IMR-90 (cell line): ENCODE results near the gene GOT2. TPM values are rescaled to one million over a fixed set of nuclear protein-coding genes. Genes with fewer than 3 reads are reported as not detected.

ENCODE experiments used
- ATAC-seq: fragments of 200-7000 bp; cut with Tn5 transposase; 2 replicates; pipeline ENCODE4 v1.9.1; 2020; ENCODE audit warnings: low read depth, mild to moderate bottlenecking, moderate library complexity
- BruUV-seq: library from RNA; stranded (reverse); fragments of 400-500 nt; replicated peaks from 2 replicates; lab custom pipeline; 2021; lab: Mats Ljungman, UMichigan
- CTCF ChIA-PET: fragments of 300-600 bp; formaldehyde crosslinking; extraction: SDS; loops from one replicate; lab custom pipeline; 2021; ENCODE audit warnings: antibody characterized with exemption; lab: Yijun Ruan, JAX
- POLR2A ChIA-PET: fragments of 300-600 bp; sonication (Branson Sonifier 250); formaldehyde crosslinking; loops from one replicate; lab custom pipeline; 2022; ENCODE audit warnings: antibody characterized with exemption; ENCODE audit not compliant: unreplicated experiment; lab: Charles Lee
- DNase-seq: peaks from one replicate; pipeline ENCODE4 v3.0.0; 2013
- H2AFZ ChIP-seq: replicated peaks from 2 replicates; pipeline ENCODE3; 2013; ENCODE audit warnings: low read length, mild to moderate bottlenecking; ENCODE audit not compliant: poor library complexity
- H2AK5ac ChIP-seq: 2 replicates; pipeline ENCODE4 v1.6.1; 2013; ENCODE audit warnings: low read depth, low read length, inconsistent platforms
- H2AK9ac ChIP-seq: replicated peaks from 2 replicates; pipeline ENCODE3; 2013; ENCODE audit warnings: mild to moderate bottlenecking, low read depth, low read length, moderate library complexity; ENCODE audit not compliant: poor library complexity
- H2BK120ac ChIP-seq: 2 replicates; pipeline ENCODE4 v1.6.1; 2013; ENCODE audit warnings: low read depth, low read length, inconsistent platforms
- H2BK15ac ChIP-seq: 3 replicates; pipeline ENCODE4 v1.6.1; 2013; ENCODE audit warnings: low read depth, low read length, inconsistent platforms
- H2BK20ac ChIP-seq: 2 replicates; pipeline ENCODE4 v1.6.1; 2013; ENCODE audit warnings: low read depth, mild to moderate bottlenecking, inconsistent platforms, low read length, moderate library complexity
- H2BK5ac ChIP-seq: 2 replicates; pipeline ENCODE4 v1.6.1; 2013; ENCODE audit warnings: mild to moderate bottlenecking, low read depth, low read length, inconsistent platforms; ENCODE audit not compliant: poor library complexity, severe bottlenecking
- H3K14ac ChIP-seq: replicated peaks from 2 replicates; pipeline ENCODE4 v1.6.1; 2013; ENCODE audit warnings: low read depth, low read length, inconsistent platforms
- H3K18ac ChIP-seq: 2 replicates; pipeline ENCODE4 v1.6.1; 2013; ENCODE audit warnings: low read depth, low read length, control low read depth
- H3K23ac ChIP-seq: 2 replicates; pipeline ENCODE4 v1.6.1; 2013; ENCODE audit warnings: low read depth, low read length, inconsistent platforms
- H3K27ac ChIP-seq: 2 replicates; pipeline ENCODE4 v1.5.1; 2013; ENCODE audit warnings: mild to moderate bottlenecking, control low read depth, low read length; ENCODE audit not compliant: insufficient read depth
- H3K27me3 ChIP-seq: 2 replicates; pipeline ENCODE4 v1.6.1; 2013; ENCODE audit warnings: low read length; ENCODE audit not compliant: control insufficient read depth, insufficient read depth
- H3K36me3 ChIP-seq: 2 replicates; pipeline ENCODE4 v1.6.1; 2013; ENCODE audit warnings: low read length, mixed read lengths; ENCODE audit not compliant: control insufficient read depth, insufficient read depth
- H3K4ac ChIP-seq: 2 replicates; pipeline ENCODE4 v1.6.1; 2013; ENCODE audit warnings: low read depth, low read length, inconsistent platforms
- H3K4me1 ChIP-seq: 2 replicates; pipeline ENCODE4 v1.6.1; 2013; ENCODE audit warnings: low read length, mixed read lengths; ENCODE audit not compliant: control insufficient read depth, insufficient read depth
- H3K4me2 ChIP-seq: 2 replicates; pipeline ENCODE4 v1.6.1; 2013; ENCODE audit warnings: low read depth, mild to moderate bottlenecking, control low read depth, low read length, moderate library complexity
- H3K4me3 ChIP-seq: 2 replicates; pipeline ENCODE4 v1.5.1; 2013; ENCODE audit warnings: low read depth, mild to moderate bottlenecking, control low read depth, low read length, moderate library complexity; ENCODE audit not compliant: insufficient read depth
- H3K56ac ChIP-seq: 2 replicates; pipeline ENCODE4 v1.6.1; 2013; ENCODE audit warnings: low read length, inconsistent platforms; ENCODE audit not compliant: insufficient read depth; ENCODE audit errors: extremely low read depth
- H3K79me1 ChIP-seq, 2 experiments: 2 replicates each; pipeline ENCODE4 v1.6.1; 2013; ENCODE audit warnings: low read length in 2 of 2, inconsistent platforms in 1 of 2, low read depth in 1 of 2
- H3K9ac ChIP-seq: 2 replicates; pipeline ENCODE4 v1.6.1; 2013; ENCODE audit warnings: low read depth, low read length, control low read depth
- H3K9me1 ChIP-seq: 2 replicates; pipeline ENCODE4 v1.6.1; 2013; ENCODE audit warnings: low read length, inconsistent platforms; ENCODE audit not compliant: insufficient read depth
- H3K9me3 ChIP-seq: 2 replicates; pipeline ENCODE4 v1.6.1; 2013; ENCODE audit warnings: low read length; ENCODE audit not compliant: control insufficient read depth, insufficient read depth
- H4K20me1 ChIP-seq: 2 replicates; pipeline ENCODE4 v1.6.1; 2013; ENCODE audit warnings: low read length, inconsistent platforms; ENCODE audit not compliant: insufficient read depth
- H4K5ac ChIP-seq: 2 replicates; pipeline ENCODE4 v1.6.1; 2013; ENCODE audit warnings: mild to moderate bottlenecking, low read depth, low read length, control low read depth
- H4K8ac ChIP-seq, 2 experiments: 2 replicates each; pipeline ENCODE4 v1.6.1; 2013; ENCODE audit warnings: low read depth in 2 of 2, low read length in 2 of 2, control low read depth in 1 of 2, inconsistent platforms in 1 of 2
- H4K91ac ChIP-seq: 2 replicates; pipeline ENCODE4 v1.6.1; 2013; ENCODE audit warnings: low read depth, low read length, inconsistent platforms; ENCODE audit not compliant: insufficient read depth
- BHLHE40 ChIP-seq: fragments of 150-350 bp; IDR thresholded peaks from 2 replicates; pipeline ENCODE4 v1.6.1; 2016; ENCODE audit warnings: mild to moderate bottlenecking, low read depth, low read length
- FOS ChIP-seq: fragments of 150-350 bp; IDR thresholded peaks from 2 replicates; pipeline ENCODE4 v1.6.1; 2016; ENCODE audit warnings: low read depth, low read length
- MAFK ChIP-seq: IDR thresholded peaks from 2 replicates; pipeline ENCODE4 v1.6.1; 2012; ENCODE audit warnings: low read depth, low read length, improper control_type of control experiment
- MAZ ChIP-seq: IDR thresholded peaks from 2 replicates; pipeline ENCODE4 v1.6.1; 2012; ENCODE audit warnings: low read depth, mild to moderate bottlenecking, low read length, improper control_type of control experiment, moderate library complexity, borderline replicate concordance
- NFE2L2 ChIP-seq: fragments of 150-350 bp; IDR thresholded peaks from 2 replicates; pipeline ENCODE4 v1.6.1; 2016; ENCODE audit warnings: low read depth, mild to moderate bottlenecking, low read length
- POLR2A ChIP-seq: IDR thresholded peaks from 2 replicates; pipeline ENCODE4 v1.6.1; 2012; ENCODE audit warnings: mild to moderate bottlenecking, low read depth, low read length
- RAD21 ChIP-seq: IDR thresholded peaks from 2 replicates; pipeline ENCODE4 v1.6.1; 2012; ENCODE audit warnings: low read length, improper control_type of control experiment
- SMC3 ChIP-seq: fragments of 150-350 bp; IDR thresholded peaks from 2 replicates; pipeline ENCODE4 v1.6.1; 2016; ENCODE audit warnings: low read depth, mild to moderate bottlenecking, antibody characterized with exemption, low read length, moderate library complexity
- WGBS, 2 experiments: methylation state at CpG; one replicate each; pipeline versions ENCODE4 v1.1.5 to v1.1.7; 2013; ENCODE audit warnings: missing lambda C conversion rate in 2 of 2; ENCODE audit not compliant: insufficient read length in 1 of 2; ENCODE audit errors: extremely low coverage in 2 of 2; 5-methylcytosine and 5-hydroxymethylcytosine counted together
- dilution Hi-C: fragments of 300-500 bp; cut with HindIII; formaldehyde crosslinking; loops from one replicate; pipeline ENCODE4 v1.14.3; 2018; ENCODE audit warnings: low sequenced_read_pairs; ENCODE audit not compliant: unreplicated experiment
- in situ Hi-C: fragments of 300-500 bp; cut with MboI; formaldehyde crosslinking; loops from 3 replicates; pipeline ENCODE4 v1.14.3; 2019; ENCODE audit warnings: low sequenced_read_pairs, inconsistent platforms, mixed read lengths
- intact Hi-C: fragments of 100-400 bp; cut with micrococcal nuclease; formaldehyde crosslinking; loops from 2 replicates; pipeline ENCODE4 v1.10.0; 2022
- polyA plus RNA-seq, 3 experiments: library from polyadenylated mRNA; depleted of rRNA; stranded (reverse); fragments of >200 nt; gene quantifications; 2 replicates each; pipeline ENCODE4 v1.2.3, GENCODE V29; 2012; ENCODE audit warnings: low replicate concordance in 1 of 3
- total RNA-seq: library from RNA; depleted of rRNA; stranded (reverse); fragments of >200 nt; gene quantifications from 2 replicates; pipeline ENCODE4 v1.2.3, GENCODE V29; 2012
- TF ChIP-seq, protein P1 (sequence below): conservative IDR thresholded peaks from 2 replicates; pipeline ENCODE4 v1.5.1; 2012; ENCODE audit warnings: mild to moderate bottlenecking, low read depth, low read length, improper control_type of control experiment

Gene GOT2
- total and polyA plus RNA-seq, 2 of the 4 experiments (the other 2 are of a cell fraction): 50.2 to 60.2 TPM

DNA sequence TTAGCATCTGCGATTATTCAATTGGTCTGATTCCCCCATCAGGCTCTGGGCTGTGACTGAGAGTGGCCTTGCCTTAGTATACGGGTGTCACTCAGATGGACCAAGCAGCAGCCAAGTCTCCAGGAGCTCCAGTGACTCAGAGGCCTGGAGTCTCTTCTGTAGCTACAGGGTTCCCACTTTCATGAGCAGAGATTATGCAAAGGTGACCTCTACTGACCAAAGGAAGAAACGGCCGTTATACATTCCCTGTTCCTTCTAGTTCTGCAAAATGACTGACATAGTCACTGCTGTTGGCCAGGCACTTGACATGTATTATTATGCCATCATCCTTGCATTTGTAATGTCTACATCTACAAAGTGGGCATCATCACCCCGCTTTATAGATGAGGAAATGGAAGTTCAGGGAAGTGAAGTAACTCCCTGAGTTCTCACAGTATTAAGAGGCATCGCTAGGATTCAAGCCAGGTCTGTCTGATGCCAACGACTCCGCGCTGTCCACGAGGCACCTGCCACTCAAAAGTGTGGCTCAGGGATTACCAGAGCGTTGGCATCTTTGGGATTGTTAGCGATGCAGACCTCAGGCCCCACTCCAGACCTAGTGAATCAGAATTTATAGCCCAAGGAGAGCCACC lies 72.8 kb downstream of the GOT2 start:
- in situ Hi-C loops: no loop called here
- H3K23ac ChIP-seq: no peak overlapping the region
- dilution Hi-C loops: no loop called here
- no peaks in the 10 kb centered on the region for H3K9me1 ChIP-seq
- H2BK120ac ChIP-seq: no peak overlapping the region
- no peak overlapping the region for H3K56ac ChIP-seq
- WGBS, 2 experiments: 17% methylated on average over 1 of the region's 12 CpGs; no CpG with 5 or more reads in 1 of the 2 experiments
- peaks cover 6% of the 10 kb centered on the region; the same call in 1 of the 2 replicates for H3K9me3 ChIP-seq
- no peak overlapping the region for H3K9ac ChIP-seq
- H3K4me1 ChIP-seq: no peaks in the 10 kb centered on the region
- no peaks in the 10 kb centered on the region for H4K20me1 ChIP-seq
- H2AFZ ChIP-seq: no peak overlapping the region
- no peak overlapping the region for H2BK20ac ChIP-seq
- no peak overlapping the region for H3K4me3 ChIP-seq
- no peaks in the 10 kb centered on the region for H3K27me3 ChIP-seq
- no peak overlapping the region for H3K4me2 ChIP-seq
- no peak overlapping the region for H2AK9ac ChIP-seq
- H4K5ac ChIP-seq: no peak overlapping the region
- peak; percentile 91 for DNase-seq
- CTCF ChIA-PET: interaction anchor here (0.5 to 1.5 kb wide), 15 partner anchors 10 to 325 kb away, joined by 3 to 9 read pairs (median 3); no protein-coding TSS in a partner anchor
- no peak overlapping the region for H3K18ac ChIP-seq
- POLR2A ChIA-PET: interaction anchor here (0.6 kb wide), 2 partner anchors 10 to 89 kb away, joined by 4 to 7 read pairs; no protein-coding TSS in a partner anchor
- H3K36me3 ChIP-seq: peaks cover under 1% of the 10 kb centered on the region; the same call in 1 of the 2 replicates
- no peak overlapping the region for H4K91ac ChIP-seq
- no peak overlapping the region for H3K14ac ChIP-seq
- BruUV-seq: no TSS peak
- TF ChIP-seq FOS (peak; percentile 32; the same call in 1 of the 2 replicates), RAD21 (peak; percentile 91), BHLHE40 (no peak), MAZ (no peak; the same call in 1 of the 2 replicates), POLR2A (no peak), MAFK (no peak), NFE2L2 (no peak), SMC3 (peak; percentile 80)
- TF ChIP-seq, protein P1, sequence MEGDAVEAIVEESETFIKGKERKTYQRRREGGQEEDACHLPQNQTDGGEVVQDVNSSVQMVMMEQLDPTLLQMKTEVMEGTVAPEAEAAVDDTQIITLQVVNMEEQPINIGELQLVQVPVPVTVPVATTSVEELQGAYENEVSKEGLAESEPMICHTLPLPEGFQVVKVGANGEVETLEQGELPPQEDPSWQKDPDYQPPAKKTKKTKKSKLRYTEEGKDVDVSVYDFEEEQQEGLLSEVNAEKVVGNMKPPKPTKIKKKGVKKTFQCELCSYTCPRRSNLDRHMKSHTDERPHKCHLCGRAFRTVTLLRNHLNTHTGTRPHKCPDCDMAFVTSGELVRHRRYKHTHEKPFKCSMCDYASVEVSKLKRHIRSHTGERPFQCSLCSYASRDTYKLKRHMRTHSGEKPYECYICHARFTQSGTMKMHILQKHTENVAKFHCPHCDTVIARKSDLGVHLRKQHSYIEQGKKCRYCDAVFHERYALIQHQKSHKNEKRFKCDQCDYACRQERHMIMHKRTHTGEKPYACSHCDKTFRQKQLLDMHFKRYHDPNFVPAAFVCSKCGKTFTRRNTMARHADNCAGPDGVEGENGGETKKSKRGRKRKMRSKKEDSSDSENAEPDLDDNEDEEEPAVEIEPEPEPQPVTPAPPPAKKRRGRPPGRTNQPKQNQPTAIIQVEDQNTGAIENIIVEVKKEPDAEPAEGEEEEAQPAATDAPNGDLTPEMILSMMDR: peak; percentile 87
- H4K8ac ChIP-seq: no peak overlapping the region
- H3K4ac ChIP-seq: no peak overlapping the region
- peak; percentile 97 for ATAC-seq
- H3K27ac ChIP-seq: no peak overlapping the region
- no peak overlapping the region for H2BK15ac ChIP-seq
- no peak overlapping the region for H2AK5ac ChIP-seq
- no peaks in the 10 kb centered on the region for H3K79me1 ChIP-seq
- H2BK5ac ChIP-seq: no peak overlapping the region
- intact Hi-C loops: loop anchor here (1.0 kb wide), 3 partner anchors 32 to 325 kb away; partner anchors contain the start of gene CNOT1
